ENCODE data around the gene HHAT.
A peak's percentile ranks its signal among the peaks of the same experiment; 100 is the strongest.
"Not testable (repeated sequence)": the region's sequence is repeated elsewhere in the genome, so short reads cannot be mapped to it uniquely, and the experiment has no call there.

Gene HHAT

GRCh38 chr1:210654176-210654981 is 325.7 kb downstream of the HHAT start:
- no peak for DNase-seq

DNA sequence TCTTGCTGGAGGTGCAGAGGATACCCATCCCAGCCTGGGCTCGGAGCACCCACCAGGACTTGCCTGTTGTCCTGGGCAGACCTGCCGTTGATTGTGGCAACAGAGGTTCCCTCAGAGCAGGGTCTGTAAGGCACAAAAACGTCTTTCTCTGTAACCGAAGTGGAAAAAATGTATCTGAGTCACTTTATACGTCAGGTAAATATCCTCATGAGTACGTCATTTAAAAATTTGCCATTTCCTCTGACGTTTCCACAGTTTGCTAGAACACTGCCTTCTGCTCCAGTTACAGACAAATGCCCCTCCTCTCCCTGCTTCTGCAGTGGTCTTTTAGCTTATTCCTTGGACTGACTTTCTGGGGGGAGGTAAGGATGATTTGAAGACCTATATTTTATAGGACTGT is 326.8 kb downstream of the HHAT start:
- DNase-seq, result no peak

GRCh38 chr1:210657806-210658205 is 329.1 kb downstream of the HHAT start:
- no peak for DNase-seq

GRCh38 chr1:210661520-210661919 is 332.8 kb downstream of the HHAT start:
- not testable (repeated sequence) for DNase-seq

DNA sequence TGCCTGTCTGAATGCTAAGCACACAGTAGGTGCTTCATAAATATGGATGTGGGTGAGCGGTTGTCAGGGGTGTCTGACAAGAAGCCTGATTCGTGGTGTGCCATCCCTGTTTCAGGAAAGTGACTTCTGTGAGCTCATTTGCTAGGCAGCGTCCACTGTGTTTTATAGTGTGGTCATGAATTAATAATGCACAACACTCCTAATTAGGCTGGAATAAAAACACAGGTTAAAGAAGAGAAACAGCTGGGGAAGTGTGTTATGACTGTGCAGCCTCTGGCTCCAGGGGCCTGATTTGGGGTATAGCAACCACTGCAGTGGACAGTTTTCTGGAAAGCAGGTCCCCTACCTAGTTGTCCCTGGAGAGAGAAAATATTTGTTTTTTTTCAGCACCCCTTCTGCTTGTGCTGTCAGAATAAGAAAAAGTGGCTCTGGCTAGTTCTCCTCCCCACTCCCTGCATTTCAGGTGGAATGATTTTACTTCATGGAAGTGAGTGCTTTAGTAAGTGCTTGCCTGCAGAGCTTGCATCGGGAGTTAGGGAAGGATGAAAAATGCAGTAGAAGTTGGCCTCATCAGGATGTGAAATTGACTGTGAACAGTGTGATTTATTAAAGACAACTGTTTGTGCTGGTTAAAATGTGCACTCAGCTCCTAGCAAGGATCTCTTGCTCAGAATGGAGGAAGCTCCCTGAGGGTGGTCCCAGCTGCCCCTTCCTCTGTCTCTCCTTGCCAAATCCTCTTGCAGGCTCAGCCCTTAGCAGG is 333.8 kb downstream of the HHAT start:
- DNase-seq, result no peak

- no peak for DNase-seq
Measured at GRCh38 chr1:210663730-210664573, 335.2 kb downstream of the HHAT start.

DNA sequence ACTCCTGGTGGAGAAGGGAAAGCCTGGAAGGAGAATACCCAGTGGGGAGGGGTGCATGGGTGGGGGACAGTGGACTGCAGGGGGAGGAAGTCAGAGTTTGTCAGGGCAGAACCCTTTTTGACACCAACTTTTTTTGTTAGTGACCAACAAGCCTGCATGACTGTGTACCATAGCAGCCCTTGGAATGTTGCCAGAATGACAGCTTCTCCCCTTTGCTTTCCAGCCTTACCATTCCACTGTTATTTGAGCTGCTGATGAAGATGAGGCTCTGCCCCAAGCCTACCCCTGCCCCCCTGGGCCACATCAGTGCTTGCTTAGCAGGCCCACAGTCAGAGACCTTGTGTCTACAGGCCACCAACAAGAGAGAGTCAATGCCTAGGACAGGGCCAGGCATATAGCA is 341.2 kb downstream of the HHAT start:
- DNase-seq, result peak; percentile 25 to 39

GRCh38 chr1:210674151-210674550 is 345.4 kb downstream of the HHAT start:
- DNase-seq, result no peak

- DNase-seq, result no peak
Measured at GRCh38 chr1:210676539-210676938, 347.8 kb downstream of the HHAT start.

DNA sequence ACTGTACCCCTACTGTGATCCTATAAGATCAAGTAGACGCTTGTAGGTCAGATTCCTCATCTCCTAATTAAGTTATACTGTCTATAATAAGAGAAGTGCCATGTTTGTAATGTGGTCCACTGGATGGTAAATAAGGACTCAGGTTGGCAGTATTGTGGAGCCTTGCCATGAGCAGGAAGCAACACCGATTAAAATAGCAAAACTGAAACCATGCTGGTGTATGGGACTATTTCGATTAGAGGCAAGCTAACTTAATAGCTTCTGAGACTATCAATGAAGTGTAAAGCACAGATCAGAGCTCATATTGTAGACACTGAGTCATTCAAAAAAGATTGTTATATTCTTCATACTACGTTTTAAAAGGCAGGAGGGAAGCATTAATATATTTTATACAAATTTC is 348.8 kb downstream of the HHAT start:
- DNase-seq, result no peak

DNA sequence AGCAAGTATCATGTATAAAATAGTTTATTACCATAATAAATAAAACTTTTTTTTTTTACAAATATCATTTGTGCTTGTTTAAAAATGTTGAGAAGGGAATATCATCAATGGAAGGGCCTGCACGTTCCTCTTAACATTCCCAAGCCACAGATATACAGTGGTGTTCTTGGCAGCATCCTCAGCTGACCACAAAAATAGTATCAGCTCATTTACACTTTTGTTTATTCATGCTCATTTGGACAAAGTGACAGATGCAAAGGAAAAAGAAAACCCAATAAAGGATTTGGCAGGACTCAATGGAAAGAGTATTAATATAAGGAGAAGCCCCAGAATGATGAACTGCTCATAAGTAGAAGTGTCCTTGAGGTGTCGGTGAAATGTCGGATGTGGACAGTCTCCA is 349.6 kb downstream of the HHAT start:
- no peak for DNase-seq

- DNase-seq, result no peak
Measured at GRCh38 chr1:210681158-210681557, 352.5 kb downstream of the HHAT start.

- no peak for DNase-seq
Measured at GRCh38 chr1:210683403-210684047, 354.8 kb downstream of the HHAT start.

DNA sequence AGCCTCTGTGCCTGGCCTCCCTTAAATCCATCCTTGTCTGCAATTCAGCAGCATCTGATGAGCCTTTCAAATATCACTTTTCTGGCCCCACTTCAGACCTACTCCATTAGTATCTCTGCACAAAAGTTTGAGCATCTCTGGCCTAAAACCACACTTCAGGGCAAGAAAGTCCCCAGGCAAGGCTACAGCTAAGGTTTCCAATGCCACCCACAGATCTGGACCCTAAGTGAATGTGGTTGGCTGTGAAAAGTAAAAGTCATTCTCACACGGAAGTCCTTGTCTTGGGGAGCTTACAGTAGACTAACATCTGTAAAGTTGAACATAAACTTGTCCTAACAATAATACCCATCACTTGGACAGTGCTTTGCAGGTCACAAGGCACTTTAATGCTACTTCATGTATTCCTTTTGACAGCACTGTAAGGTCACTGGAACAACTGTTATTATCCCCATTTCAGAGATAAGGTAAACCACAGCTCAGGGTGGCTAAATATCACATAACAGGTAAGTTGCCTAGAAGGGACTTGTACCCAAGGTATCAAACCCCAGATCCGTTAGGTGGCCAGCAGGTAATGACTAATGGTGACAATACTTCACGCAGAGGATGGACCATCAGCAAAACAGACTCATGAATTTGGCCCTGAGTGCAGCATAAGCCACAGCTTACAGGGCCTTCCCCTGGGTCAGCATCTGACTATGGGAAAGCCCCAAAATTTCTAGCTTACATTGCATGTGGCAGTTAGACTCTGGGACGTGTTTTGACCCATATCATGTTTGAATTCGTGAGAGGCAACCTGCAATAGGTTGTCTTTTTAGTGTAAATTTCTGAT is 356.0 kb downstream of the HHAT start:
- DNase-seq, result no peak

- DNase-seq, result no peak
Measured at GRCh38 chr1:210685295-210685650, 356.6 kb downstream of the HHAT start.

DNA sequence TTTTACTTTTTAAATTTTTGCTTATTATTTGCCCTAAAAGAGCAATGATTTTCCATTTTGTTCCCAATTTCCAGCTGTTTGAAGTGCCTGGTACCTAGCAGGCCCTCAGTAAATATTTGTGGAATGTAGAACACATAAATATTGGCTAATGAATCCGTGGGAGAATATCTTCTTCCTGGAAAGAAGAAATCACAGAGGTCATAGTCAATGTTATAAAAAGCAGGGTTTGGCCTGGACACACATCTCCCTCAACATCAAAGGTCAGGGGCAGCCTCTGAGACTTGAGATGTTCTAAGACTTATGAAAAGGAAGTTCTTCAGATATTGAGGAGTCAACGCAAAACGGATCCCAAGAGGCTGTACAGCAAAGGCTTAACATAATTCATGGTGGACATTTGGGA is 358.1 kb downstream of the HHAT start:
- DNase-seq, result no peak

DNA sequence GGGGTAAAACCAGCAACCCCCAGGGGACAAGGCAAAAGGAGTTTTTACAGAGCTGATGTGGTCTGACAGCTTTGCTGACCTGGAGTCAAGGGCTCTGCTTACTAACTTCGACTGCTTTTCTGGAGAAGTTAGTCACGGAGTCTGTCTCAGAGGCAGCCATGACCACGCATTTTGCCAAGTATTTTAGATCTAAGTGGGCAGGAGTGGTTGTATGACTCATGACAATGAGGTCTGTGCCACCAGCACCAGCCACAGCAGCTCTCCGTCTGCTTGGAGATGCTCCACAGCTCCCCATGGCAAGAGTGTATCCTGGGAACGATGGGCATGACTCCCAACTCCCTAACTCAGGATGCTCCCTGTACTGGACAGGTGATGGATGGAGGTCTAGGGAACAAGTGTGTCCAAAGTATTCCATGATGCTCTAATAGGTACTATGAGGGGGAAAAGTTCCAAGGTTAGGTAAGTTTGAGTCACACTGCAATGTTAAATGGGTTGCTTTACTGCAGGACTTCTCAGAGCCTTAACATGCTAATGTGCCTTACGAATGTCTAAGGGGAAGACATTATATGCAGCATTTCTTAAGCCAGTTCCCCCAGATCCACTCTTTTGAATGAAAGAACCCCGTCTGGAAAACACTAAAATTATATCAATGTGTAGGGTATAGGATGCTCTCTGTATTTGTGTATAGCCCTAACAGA is 359.0 kb downstream of the HHAT start:
- no peak for DNase-seq

DNA sequence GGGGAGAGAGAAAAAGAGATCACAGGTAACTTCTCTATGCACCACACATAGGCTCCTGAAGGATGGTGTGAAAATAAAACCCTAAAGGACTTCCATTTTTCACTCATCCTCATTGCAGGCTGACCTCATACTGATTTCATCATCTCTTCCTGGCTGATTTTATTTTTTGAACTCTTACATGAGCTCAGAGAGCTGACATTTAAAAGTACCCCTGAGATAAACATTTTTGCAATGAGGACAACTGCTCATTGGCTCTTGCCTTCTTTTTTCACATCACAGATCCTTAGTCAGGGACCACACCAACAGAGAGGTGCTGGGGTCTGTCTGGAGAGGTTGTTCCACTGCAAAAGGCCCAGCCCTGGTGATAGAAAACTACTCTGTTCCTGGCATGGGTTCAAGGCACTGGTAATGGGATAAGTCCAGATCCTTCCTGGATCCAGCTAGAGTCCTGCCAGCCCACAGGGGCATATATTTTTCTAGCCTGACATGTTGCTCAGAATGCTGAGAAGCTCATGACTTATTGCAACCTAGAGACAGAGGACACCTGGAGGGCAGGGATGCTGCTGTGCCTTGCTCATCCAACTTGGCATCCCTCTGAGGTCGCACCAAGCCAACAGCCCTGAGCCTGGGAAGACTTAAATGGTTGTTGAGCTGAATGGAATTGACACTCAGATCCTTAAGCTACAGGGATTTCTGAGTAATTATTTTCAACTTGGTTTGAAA is 360.0 kb downstream of the HHAT start:
- no peak for DNase-seq

DNA sequence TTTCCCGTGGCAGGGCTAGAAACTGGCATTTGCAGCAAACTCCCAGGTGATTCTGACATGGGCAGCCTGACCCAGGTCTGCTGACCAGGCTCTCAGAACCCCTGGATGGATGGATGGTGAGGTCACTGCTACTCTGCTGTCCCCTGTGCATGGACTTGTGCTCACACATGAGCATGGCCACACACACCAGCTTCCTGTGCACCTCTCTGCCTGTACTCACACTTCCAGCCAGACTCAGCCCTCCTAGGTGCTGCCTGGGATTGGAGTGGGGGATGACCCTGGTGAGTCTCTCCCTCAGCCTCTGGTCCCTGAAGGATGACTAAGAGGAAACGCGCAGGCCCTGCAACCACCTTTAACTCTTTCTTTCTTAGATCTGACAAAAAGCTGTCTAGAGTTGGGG is 361.1 kb downstream of the HHAT start:
- DNase-seq, result no peak

GRCh38 chr1:210690236-210690635 is 361.5 kb downstream of the HHAT start:
- no peak for DNase-seq
